Body of pancreas (tissue), 4 donors: ENCODE results near the gene CCNYL1.

Source experiments
- CTCF ChIP-seq, 7 experiments: fragments of 450-650 bp in 4 of 7; fragments of 200-600 bp in 3 of 7; sonication (generic) in 3 of 7; IDR thresholded peaks; one replicate each; pipeline ENCODE4 v1.5.1; 2016 to 2019; ENCODE audit warnings: antibody characterized with exemption in 7 of 7
- POLR2A ChIP-seq, 3 donors: fragments of 450-650 bp; IDR thresholded peaks; one replicate each; pipeline ENCODE4 v1.6.1; 2016; ENCODE audit warnings: antibody characterized with exemption in 3 of 3, mild to moderate bottlenecking in 2 of 3

- TF ChIP-seq CTCF (IDR thresholded peaks at IDR 0.05) (no peak), POLR2A (IDR thresholded peaks at IDR 0.05) (no peak)
Measured at GRCh38 chr2:207734636-207735512, 23.4 kb downstream of the CCNYL1 start.
